Epidermal melanocyte (primary cell): Measurements from ENCODE around the gene MNS1.
"Not testable (repeated sequence)": the region's sequence is repeated elsewhere in the genome, so short reads cannot be mapped to it uniquely, and the experiment has no call there.

ENCODE experiments used
- DNase-seq: peaks from one replicate; pipeline ENCODE4 v3.0.0; 2011; ENCODE audit warnings: low spot score; ENCODE audit not compliant: insufficient read length

MNS1 gene, protein sequence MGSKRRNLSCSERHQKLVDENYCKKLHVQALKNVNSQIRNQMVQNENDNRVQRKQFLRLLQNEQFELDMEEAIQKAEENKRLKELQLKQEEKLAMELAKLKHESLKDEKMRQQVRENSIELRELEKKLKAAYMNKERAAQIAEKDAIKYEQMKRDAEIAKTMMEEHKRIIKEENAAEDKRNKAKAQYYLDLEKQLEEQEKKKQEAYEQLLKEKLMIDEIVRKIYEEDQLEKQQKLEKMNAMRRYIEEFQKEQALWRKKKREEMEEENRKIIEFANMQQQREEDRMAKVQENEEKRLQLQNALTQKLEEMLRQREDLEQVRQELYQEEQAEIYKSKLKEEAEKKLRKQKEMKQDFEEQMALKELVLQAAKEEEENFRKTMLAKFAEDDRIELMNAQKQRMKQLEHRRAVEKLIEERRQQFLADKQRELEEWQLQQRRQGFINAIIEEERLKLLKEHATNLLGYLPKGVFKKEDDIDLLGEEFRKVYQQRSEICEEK

DNA sequence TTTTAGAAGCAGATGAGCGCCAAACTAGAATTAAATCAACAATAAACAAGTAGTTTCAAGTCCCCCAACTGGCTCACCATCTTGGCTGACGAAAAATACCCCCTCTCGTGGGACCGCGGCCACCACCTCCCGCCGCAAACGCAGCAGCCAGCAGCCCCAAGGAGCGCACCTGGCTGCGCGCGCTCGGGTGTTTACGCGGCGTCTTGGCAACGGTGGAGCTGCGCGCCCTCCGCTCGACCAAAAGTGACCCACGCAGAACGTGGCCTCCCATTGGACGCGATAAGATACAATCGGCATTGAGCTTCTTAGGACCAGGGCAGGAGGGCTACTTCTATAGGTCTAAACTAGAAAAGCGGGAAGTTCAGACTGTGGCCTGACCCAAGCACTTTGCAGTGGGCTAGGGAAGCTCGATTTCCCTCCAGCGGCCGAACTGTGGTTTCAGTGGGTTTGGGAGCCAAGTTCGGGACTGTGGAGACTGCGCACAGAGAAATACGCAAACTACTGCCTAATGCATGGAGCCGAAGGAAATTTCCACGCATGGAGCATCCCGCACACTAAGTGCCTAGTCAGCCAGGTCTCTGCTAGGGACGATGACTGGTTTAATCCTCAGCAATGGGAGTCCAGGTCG is at the start of gene MNS1:
MNS1 (minus strand) TSS at position 245 of the 628 bp plus-strand sequence; CDS start at position 80, 165 bp downstream.
- DNase-seq, result peak; percentile 95

DNA sequence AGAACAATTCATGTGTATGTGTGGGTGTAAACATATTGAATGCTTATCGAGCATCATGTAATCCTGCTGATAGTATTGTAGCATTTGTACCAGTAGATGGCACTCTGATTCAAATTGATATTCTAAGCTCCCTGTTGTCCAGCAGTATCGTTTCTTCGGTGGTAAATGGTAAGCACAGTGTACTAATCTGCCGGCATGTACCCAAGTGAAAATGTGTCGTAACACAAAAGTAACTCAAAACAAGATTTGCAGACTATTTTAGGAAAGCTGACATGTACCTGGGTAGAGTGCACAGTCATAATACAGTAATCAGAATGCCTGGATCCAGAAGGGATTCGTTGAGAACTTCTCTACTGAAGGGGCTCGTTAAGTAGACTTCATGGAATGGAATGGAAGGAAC is 31.7 kb upstream of the MNS1 start:
- peak; percentile 79 for DNase-seq

DNA sequence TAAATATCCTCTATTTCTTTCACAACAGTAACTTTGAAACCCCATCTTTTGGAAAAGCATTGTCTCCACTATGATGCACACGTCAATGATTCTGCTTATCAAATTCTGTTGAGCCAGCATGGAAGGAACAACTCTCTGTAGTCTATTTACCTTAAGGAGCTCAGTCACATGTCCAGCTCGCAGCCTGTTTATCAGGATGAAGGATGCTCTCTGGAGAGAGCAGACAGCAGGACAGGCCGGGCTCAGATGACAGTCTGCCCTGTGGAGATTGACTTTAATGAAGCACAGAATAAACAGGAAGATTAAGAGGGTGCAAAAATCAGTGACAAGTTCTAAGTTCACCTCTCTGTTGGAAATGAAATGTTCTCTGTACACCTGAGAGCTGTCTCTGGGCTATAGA is 30.6 kb upstream of the MNS1 start:
- no peak for DNase-seq

DNA sequence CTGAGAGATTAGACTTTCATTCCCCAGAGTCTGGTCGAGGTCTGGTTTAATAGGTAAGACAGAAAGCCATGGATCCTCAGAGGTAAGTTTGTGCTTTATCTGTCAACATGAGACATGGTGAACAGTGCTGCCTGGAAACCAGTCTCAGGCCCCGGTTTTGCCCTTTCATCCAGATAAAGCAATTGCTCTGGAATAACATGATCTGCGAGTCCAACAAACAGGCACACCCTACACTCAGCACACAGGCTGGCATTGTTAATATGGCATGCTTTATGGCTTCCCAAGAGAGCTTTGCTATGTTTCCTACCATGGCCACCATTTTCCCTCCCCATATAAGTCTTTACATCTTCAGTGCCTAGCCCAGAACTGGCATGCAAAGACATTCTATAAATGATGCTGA is 30.1 kb upstream of the MNS1 start:
- no peak for DNase-seq

DNA sequence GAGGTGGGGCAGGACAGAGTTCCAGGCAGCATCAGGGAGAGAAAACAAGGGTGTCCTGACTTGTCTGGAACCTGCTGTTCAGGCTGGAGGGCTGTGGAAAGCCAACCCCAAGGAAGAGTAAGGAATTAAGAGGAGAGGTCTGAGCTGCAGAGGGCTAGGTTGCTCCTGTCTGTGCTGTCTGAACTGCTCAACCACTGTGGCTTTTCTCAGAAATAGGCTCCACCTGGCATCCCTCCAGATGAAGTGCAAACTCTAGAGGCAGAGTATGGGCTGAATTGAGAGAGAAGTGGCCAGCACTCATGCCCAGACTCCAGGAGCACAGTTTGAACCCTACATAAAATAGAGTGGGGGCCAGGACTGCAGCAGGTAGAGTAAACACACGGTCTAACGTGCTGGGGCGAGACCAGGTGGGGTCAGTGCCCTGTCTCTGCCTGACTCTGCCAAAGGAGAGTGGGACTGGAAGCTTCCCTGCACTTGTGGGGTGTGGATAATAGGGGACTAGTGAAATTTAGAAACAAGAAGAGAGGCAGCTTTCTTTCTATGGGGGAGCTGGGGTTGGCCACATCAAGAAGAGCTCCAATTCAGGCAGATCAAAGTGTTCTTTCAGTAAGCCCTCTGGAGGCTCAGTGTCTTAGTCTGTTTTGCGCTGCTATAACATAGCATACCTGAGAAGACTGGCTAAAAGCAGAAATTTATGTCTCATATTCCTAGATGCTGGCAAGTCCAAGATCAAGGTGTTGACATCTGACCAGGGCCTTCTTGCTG is 28.0 kb upstream of the MNS1 start:
- no peak for DNase-seq

DNA sequence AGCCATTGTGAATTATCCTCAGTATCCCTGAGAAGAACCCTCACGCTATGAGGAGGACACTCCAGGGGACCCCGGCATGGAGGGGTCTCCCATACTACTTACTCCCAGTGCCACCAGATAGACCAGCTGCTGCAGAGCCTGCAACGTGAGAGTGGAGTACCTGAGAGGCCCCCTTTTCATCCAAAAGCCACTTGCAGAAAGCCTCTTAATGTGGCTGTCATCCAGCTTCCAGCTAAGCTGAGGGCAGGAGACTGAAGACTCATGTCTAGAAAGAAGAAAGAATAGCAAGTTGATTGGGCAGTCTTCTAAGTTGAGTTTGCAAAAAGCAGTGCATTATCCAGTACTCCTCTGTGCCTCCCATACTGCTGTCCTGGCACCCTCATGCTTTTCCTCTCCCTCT is 27.3 kb upstream of the MNS1 start:
- DNase-seq, result no peak

DNA sequence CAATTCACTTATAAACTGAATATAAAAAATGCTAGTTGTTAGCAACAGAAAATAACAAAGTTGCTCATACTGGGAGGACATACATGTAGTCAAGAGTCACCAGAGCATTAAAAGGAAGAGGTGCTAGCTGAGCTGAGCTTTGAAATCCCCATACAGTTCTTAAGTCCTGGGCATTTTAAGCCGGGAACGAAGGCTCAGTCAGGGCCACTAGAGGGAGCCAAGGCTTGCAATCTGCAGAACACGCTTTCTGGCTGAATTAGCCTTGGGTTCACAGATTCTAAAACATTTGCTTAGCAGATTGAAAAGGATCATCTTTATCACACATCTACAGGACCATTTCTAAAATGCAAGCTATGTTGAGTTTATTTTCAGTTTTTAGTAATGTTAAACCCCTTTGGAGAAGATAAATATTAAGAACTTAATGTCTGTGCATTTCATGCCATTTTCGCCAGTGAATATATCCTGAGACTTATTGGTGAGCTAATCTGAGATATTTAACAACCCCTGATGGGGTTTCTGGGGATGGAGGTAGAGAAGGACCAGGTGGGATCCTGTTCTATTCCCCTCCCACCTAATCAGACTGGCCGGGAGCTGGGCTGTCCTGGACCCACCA is 26.3 kb upstream of the MNS1 start:
- DNase-seq, result peak; percentile 79

DNA sequence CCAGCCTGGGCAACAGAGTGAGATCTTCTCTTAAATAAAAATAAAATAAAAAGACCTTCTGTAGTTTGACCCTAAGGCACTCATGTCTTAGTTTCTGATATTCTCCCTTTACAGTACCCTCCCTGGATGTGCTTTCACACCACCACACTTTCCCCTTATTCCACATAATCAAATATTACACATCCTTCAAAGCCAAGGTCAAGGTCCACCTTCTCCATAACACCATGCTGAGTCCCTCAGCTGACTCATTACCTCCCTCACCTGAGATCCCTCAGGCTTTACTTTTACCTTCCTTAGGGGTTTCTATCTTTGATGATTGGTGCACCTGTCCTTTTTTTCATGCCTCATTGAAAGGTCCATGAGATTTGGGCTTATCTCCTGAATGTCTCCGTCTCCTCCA is 25.5 kb upstream of the MNS1 start:
- DNase-seq, result no peak

DNA sequence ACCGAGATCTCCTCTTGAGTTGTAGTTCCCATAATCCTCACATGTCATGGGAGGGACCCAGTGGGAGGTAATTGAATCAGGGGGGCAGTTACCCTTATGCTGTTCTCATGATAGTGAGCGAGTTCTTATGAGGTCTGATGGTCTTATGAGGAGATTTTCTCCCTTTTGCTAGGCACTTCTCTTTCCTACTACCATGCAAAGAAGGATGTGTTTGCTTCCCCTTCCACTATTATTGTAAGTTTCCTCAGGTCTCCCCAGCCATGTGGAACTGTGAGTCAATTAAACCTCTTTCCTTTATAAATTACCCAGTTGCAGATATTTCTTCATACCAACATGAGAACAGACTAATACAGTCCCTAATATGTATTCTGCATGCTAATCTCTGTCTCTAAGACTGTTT is 21.3 kb upstream of the MNS1 start:
- DNase-seq, result not testable (repeated sequence)

DNA sequence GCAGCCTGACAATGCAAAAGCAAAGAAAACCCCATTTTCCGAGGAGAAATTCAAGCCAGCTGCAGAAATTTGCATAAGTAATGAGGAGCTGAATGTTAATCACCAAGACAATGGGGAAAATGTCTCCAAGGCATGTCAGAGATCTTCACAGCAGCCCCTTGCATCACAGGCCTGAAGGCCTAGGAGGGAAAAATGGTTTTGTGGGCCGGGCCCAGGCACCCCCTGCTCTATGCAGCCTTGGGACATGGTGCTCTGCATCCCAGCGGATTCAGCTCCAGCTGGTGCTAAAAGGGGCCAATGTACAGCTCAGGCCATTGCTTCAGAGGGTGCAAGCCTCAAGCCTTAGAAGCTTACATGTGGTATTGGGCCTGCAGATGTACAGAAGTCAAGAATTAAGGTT is 20.5 kb upstream of the MNS1 start:
- DNase-seq, result not testable (repeated sequence)

DNA sequence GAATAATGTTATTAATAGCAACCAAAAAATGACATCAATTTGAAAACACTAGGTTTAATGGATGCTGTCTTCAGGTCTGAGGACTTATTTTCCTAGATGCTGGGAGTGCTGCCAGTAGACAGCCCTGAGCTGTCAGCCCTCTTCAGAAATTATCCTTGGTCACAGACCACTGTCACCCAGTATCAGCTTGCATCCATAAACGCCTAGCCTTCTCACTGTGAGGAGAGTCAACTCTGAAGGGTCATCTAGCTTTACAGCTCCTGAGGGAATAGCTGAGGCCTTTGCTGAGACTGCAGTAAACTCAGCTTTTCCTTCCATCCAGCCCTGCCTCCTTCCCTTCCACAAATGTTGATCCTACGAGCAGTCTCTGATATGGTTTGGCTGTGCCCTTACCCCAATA is 19.4 kb upstream of the MNS1 start:
- no peak for DNase-seq

DNA sequence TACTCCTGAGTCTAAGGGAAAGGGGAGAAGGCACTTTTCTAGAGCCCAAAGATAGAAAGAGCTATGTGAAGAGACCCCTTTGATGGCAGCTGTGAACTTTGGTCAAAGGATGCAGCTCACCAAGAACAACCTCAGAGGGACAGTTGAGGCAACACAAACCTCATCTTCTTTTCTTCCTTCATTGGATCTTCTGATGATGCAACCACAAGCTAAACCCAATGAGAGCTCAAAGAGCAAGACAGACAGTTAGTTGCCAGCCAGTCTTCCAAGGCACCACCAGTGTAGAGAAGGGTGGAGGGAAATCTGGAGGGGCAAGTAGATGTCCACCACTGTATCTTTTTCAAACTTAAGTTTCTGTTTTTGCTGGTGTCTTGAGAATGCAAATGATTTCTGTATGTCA is 10.4 kb upstream of the MNS1 start:
- DNase-seq, result no peak

DNA sequence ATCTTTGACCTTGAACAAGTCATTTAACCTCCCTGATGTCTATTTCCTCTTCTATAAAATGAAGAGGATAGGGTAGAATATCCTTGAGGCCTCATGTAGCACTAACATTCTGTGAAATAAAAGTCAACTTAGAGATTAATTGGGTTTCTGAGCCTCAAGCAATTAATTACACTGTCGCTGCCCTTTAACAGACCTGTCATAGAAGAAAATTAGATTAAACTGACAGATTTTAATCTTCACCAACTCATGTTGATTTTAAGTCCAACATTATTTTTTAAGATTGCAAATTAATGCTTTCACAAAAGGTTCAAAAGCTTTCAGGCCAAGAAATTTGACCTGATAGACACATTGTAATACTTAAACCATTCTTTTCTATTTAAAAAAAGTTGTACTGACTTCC is 8.1 kb upstream of the MNS1 start:
- no peak for DNase-seq

DNA sequence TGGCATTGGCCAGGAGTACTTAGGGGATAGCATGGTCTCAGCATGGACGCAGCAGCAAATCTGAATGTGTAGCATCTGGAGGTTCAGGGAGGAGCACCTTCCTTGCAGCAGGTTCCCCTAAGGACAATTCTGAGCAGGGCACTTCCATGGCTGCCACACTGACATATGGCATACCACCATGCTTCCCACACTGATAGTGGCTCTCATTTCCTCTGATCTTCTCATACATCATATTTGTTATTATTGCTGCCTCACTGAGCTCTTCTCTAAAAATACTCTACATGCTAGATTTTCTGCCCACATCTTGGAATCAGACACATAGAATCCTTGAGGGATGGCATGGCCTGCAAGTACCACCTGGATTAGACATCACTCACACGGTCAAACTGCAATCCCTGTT is 7.3 kb upstream of the MNS1 start:
- DNase-seq, result no peak

DNA sequence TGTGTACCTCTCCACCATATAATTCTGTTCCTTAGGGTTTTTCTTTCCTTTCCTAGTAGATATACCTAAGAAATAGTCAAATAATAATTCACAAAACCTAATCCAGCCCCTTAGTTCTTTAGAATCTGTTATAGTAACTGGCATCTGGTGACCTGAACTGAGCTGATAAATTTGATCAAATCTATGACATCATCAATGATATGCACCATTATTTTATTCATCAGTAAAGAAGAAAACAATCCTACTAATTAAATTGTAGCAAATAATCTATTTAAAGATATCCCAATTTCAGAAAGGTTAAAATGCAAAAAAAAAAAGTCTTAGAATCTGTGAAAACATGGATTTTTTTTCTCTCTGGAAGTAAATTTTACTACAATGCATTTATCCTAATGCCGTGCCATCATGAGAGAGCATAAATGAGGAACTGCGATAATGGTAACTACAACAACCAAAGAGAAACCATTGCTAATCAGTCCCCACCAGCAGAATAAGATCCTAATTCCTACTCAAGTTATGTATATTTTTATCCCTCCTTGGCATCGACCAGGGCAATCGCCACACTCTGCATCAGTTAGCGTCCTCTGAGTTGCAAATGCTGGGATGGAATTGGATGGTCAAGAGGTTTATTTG is 6.6 kb upstream of the MNS1 start:
- DNase-seq, result no peak

DNA sequence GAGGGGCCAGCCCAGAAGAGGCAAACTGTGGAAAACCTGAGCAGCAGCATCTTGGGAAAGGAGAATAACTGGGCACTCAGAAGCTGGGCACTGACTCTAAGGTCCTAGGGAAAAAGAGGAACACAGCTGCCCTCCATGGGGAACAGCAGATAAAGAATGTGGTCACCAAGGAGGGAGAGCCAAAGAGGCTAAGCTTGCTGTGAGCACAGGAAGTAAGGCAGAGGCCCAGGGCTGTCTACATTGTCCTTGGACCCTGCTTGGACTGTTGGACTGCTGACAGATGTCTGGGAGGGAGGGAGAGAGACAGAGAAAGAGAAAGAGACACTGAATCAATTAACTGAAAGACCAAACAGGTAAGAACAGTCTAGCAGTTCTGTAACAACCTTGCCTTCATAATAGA is 4.5 kb upstream of the MNS1 start:
- DNase-seq, result no peak

DNA sequence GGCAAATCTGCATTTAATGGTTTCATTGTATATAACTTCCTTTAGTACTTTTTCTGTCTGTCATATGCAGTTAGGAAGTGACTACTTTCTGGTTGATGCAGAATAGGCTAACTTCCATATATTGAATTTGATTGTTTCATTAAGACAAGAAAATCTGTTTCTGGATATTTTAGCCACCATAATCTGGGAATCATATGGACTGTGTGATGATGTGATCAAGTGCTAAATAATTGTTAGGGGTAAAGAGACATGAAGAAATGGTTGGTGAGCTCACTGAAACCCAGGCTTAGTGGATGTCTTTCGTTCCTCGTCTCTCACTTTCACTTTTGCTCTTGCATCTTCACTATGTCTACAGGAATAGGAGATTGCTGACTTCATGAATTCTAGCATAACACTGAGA is 3.5 kb upstream of the MNS1 start:
- no peak for DNase-seq

DNA sequence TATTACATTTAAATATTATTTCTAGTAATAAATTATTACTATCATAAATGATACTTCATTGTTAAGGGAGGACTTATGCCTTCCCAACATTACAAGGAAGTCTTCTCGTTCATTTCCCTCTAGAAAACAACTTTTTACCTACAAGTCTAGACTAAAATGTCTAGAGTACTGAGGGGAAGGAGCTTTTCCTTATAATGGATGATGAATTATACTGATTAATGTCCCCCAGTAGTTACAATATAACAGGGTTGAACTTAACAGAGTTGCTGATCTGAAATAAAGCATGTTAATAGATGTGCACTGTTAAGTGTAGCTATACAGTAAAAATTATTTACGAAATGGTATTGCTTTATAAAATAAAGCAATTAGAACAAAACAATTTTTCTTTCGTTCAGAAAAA is 2.7 kb upstream of the MNS1 start:
- no peak for DNase-seq

DNA sequence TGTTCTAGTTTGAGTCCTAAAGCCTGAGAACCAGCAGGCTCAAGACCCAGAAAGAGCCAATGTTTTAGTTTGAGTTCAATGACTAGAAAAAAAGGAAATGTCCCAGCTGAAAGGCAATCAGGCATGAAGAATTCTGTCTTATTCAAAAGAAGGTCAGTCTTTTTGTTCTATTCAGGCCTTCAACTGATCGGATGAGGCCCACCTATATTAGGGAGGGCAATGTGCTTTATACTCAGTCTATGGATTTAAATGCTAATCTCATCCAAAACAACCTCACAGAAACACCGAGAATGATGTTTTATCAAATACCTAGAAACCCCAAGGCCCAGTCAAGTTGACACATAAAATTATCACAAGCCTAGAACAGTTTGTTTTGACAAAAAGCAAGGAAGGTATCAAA is 4.0 kb downstream of the MNS1 start:
- DNase-seq, result no peak

DNA sequence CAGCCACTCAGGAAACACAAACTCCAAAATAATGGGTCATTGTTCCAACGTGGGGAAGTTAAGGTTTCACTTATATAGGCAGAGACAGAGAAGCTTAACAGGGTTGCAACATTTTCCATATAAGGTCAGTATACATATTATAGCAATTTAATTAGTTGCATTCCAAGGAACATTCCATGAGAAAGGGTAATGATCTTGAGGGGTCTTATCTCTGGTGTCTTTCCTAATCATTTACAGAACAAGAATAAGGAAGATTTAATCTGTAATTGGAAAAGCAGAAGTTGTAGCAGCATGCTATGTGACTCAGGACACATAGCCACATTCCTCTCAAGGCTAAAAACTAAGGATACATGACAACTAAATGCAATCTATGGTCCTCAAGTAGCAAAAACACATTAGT is 4.9 kb downstream of the MNS1 start:
- no peak for DNase-seq

DNA sequence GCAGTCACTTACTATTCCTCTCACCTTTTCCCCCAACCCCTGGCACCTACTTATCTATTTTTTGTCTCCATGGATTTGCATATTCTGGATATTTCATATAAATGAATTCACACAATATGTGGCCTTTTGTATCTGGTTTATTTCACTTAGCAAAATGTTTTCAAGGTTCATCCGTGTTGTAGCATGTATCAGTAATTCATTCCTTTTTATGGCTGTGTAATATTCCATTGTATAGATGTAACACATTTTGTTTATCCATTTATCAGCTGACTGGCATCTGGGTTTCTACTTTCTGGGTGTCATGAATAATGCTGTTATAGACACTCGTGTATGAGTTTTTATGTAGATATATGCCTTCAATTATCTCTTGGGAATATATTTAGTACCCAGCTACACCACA is 5.8 kb downstream of the MNS1 start:
- no peak for DNase-seq
